Thyroid gland (tissue), 4 donors: ENCODE measurements around the gene S100A3.
"Not testable (repeated sequence)": the region's sequence is repeated elsewhere in the genome, so short reads cannot be mapped to it uniquely, and the experiment has no call there.

Experiments
- POLR2A ChIP-seq, 2 donors: fragments of 450-650 bp; IDR thresholded peaks; one replicate each; pipeline ENCODE4 v1.6.1; 2017; ENCODE audit warnings: antibody characterized with exemption in 2 of 2, mild to moderate bottlenecking in 2 of 2, moderate library complexity in 1 of 2
- TF ChIP-seq, protein P1 (sequence below), 6 experiments: fragments of 200-600 bp in 3 of 6; fragments of 450-650 bp in 3 of 6; sonication (generic) in 3 of 6; IDR thresholded peaks; one replicate each; pipeline ENCODE4 v1.5.1; 2016 to 2019; ENCODE audit warnings: antibody characterized with exemption in 6 of 6, mild to moderate bottlenecking in 2 of 6, inconsistent platforms in 1 of 6, moderate library complexity in 1 of 6

DNA sequence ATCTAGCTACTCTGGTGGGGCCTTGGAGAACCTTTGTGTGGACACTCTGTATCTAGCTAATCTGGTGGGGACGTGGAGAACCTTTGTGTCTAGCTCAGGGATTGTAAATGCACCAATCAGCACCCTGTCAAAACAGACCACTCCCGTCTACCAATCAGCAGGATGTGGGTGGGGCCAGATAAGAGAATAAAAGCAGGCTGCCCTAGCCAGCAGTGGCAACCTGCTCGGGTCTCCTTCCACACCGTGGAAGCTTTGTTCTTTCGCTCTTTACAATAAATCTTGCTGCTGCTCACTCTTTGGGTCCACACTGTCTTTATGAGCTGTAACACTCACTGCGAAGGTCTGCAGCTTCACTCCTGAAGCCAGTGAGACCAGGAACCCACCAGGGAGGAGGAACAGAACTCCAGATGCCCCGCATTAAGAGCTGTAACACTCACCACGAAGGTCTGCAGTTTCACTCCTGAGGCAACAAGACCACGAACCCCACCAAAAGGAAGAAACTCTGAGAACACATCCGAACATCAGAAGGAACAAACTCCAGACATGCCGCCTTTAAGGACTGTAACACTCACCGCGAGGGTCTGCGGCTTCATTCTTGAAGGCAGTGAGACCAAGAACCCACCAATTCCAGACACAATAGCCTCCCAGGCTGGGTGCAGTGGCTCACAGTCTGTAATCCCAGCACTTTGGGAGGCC is 26.6 kb downstream of the S100A3 start:
- TF ChIP-seq, protein P1, sequence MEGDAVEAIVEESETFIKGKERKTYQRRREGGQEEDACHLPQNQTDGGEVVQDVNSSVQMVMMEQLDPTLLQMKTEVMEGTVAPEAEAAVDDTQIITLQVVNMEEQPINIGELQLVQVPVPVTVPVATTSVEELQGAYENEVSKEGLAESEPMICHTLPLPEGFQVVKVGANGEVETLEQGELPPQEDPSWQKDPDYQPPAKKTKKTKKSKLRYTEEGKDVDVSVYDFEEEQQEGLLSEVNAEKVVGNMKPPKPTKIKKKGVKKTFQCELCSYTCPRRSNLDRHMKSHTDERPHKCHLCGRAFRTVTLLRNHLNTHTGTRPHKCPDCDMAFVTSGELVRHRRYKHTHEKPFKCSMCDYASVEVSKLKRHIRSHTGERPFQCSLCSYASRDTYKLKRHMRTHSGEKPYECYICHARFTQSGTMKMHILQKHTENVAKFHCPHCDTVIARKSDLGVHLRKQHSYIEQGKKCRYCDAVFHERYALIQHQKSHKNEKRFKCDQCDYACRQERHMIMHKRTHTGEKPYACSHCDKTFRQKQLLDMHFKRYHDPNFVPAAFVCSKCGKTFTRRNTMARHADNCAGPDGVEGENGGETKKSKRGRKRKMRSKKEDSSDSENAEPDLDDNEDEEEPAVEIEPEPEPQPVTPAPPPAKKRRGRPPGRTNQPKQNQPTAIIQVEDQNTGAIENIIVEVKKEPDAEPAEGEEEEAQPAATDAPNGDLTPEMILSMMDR (IDR thresholded peaks at IDR 0.05) = not testable (repeated sequence)
- TF ChIP-seq POLR2A (IDR thresholded peaks at IDR 0.05) = not testable (repeated sequence)
